H1 (cell line): Measurements from ENCODE around the gene RRAS2. TPM values are rescaled to one million over a fixed set of nuclear protein-coding genes. Genes with fewer than 3 reads are reported as not detected.

Experiments used
- ASH2L ChIP-seq: fragments of 200-600, 300-600 bp; sonication (generic); IDR thresholded peaks from one replicate; pipeline ENCODE4 v1.7.1; 2017; ENCODE audit warnings: low read length
- BACH1 ChIP-seq: IDR thresholded peaks from 2 replicates; pipeline ENCODE4 v1.6.1; 2012; ENCODE audit warnings: low read length, improper control_type of control experiment
- CHD2 ChIP-seq: IDR thresholded peaks from 2 replicates; pipeline ENCODE4 v1.6.1; 2012; ENCODE audit warnings: low read length, improper control_type of control experiment
- EP300 ChIP-seq, 2 experiments: IDR thresholded peaks; 1 replicate in 1 of 2; 2 replicates in 1 of 2; pipeline ENCODE4 v1.6.1; 2011 to 2012; ENCODE audit warnings: low read depth in 2 of 2, low read length in 2 of 2, mild to moderate bottlenecking in 2 of 2, borderline replicate concordance in 1 of 2, inconsistent platforms in 1 of 2, moderate library complexity in 1 of 2
- RAD21 ChIP-seq, 2 experiments: IDR thresholded peaks in 1 of 2; conservative IDR thresholded peaks in 1 of 2; 2 replicates each; pipeline ENCODE4 v1.6.1; 2011; ENCODE audit warnings: low read depth in 2 of 2, low read length in 2 of 2, improper control_type of control experiment in 1 of 2, inconsistent platforms in 1 of 2, mild to moderate bottlenecking in 1 of 2, moderate library complexity in 1 of 2
- TEAD4 ChIP-seq: IDR thresholded peaks from 2 replicates; pipeline ENCODE4 v1.6.1; 2012; ENCODE audit warnings: low read depth, low read length, inconsistent platforms, mixed read lengths
- polyA plus RNA-seq, 7 experiments: library from polyadenylated mRNA; depleted of rRNA in 3 of 7; stranded (reverse) in 5 of 7; unstranded in 2 of 7; fragments of >200 nt in 5 of 7; fragments of 200-250 nt in 2 of 7; gene quantifications; 1 replicate in 5 of 7; 2 replicates in 1 of 7; 4 replicates in 1 of 7; pipeline versions ENCODE4 v1.2.1 to v1.2.3, GENCODE V29; 2011 to 2013; ENCODE audit warnings: missing spikeins in 2 of 7, mixed read lengths in 2 of 7
- total RNA-seq: library from RNA; stranded (reverse); fragmentation: NEBNext Ultra II Directional; extraction: Animal tissue kit (Norgen Biotek cat#: 25700); gene quantifications from 2 replicates; pipeline ENCODE4 v1.2.1, GENCODE V29; 2021
- TF ChIP-seq, protein P1 (sequence below): fragments of 300-600 bp; sonication (generic); IDR thresholded peaks from 2 replicates; pipeline ENCODE4 v1.7.1; 2012; ENCODE audit warnings: low read length, moderate library complexity, mild to moderate bottlenecking, inconsistent platforms; ENCODE audit not compliant: insufficient replicate concordance

RRAS2 gene
- total and polyA plus RNA-seq, 2 of the 8 experiments (the other 6 are each of a cell fraction or from before 2014, with no cell fraction given), result 72.3 to 234 TPM

DNA sequence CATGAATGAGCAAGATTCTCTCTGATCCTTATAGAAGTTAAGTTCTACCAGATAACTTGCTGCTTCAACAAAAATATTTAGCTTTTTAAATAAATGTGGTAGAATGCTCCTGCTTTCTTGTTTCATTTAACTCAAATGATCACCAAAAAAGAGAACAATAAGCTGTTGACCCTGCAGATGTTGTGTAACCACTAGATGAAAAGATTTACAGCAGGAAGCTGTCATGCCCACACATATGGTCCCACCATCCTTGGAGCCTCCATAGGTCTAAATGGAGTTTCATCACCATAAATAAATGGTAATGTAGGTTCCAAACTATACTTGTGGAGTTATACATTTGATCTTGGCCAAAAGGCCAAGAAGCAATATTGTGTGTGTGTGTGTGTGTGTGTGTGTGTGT lies 118.8 kb downstream of the RRAS2 start (continued):
- TF ChIP-seq BACH1 (no peak), TEAD4 (no peak), RAD21 (IDR thresholded peaks at IDR 0.05 in 1 of 2, conservative IDR thresholded peaks at IDR 0.05 in 1 of 2; ENCODE audit: low read depth in 2 of 2, low read length in 2 of 2) (no peak), ASH2L (no peak), EP300 (IDR thresholded peaks at IDR 0.05; ENCODE audit: borderline replicate concordance in 1 of 2, low read depth in 2 of 2, low read length in 2 of 2) (no peak), CHD2 (no peak)
- TF ChIP-seq, protein P1, sequence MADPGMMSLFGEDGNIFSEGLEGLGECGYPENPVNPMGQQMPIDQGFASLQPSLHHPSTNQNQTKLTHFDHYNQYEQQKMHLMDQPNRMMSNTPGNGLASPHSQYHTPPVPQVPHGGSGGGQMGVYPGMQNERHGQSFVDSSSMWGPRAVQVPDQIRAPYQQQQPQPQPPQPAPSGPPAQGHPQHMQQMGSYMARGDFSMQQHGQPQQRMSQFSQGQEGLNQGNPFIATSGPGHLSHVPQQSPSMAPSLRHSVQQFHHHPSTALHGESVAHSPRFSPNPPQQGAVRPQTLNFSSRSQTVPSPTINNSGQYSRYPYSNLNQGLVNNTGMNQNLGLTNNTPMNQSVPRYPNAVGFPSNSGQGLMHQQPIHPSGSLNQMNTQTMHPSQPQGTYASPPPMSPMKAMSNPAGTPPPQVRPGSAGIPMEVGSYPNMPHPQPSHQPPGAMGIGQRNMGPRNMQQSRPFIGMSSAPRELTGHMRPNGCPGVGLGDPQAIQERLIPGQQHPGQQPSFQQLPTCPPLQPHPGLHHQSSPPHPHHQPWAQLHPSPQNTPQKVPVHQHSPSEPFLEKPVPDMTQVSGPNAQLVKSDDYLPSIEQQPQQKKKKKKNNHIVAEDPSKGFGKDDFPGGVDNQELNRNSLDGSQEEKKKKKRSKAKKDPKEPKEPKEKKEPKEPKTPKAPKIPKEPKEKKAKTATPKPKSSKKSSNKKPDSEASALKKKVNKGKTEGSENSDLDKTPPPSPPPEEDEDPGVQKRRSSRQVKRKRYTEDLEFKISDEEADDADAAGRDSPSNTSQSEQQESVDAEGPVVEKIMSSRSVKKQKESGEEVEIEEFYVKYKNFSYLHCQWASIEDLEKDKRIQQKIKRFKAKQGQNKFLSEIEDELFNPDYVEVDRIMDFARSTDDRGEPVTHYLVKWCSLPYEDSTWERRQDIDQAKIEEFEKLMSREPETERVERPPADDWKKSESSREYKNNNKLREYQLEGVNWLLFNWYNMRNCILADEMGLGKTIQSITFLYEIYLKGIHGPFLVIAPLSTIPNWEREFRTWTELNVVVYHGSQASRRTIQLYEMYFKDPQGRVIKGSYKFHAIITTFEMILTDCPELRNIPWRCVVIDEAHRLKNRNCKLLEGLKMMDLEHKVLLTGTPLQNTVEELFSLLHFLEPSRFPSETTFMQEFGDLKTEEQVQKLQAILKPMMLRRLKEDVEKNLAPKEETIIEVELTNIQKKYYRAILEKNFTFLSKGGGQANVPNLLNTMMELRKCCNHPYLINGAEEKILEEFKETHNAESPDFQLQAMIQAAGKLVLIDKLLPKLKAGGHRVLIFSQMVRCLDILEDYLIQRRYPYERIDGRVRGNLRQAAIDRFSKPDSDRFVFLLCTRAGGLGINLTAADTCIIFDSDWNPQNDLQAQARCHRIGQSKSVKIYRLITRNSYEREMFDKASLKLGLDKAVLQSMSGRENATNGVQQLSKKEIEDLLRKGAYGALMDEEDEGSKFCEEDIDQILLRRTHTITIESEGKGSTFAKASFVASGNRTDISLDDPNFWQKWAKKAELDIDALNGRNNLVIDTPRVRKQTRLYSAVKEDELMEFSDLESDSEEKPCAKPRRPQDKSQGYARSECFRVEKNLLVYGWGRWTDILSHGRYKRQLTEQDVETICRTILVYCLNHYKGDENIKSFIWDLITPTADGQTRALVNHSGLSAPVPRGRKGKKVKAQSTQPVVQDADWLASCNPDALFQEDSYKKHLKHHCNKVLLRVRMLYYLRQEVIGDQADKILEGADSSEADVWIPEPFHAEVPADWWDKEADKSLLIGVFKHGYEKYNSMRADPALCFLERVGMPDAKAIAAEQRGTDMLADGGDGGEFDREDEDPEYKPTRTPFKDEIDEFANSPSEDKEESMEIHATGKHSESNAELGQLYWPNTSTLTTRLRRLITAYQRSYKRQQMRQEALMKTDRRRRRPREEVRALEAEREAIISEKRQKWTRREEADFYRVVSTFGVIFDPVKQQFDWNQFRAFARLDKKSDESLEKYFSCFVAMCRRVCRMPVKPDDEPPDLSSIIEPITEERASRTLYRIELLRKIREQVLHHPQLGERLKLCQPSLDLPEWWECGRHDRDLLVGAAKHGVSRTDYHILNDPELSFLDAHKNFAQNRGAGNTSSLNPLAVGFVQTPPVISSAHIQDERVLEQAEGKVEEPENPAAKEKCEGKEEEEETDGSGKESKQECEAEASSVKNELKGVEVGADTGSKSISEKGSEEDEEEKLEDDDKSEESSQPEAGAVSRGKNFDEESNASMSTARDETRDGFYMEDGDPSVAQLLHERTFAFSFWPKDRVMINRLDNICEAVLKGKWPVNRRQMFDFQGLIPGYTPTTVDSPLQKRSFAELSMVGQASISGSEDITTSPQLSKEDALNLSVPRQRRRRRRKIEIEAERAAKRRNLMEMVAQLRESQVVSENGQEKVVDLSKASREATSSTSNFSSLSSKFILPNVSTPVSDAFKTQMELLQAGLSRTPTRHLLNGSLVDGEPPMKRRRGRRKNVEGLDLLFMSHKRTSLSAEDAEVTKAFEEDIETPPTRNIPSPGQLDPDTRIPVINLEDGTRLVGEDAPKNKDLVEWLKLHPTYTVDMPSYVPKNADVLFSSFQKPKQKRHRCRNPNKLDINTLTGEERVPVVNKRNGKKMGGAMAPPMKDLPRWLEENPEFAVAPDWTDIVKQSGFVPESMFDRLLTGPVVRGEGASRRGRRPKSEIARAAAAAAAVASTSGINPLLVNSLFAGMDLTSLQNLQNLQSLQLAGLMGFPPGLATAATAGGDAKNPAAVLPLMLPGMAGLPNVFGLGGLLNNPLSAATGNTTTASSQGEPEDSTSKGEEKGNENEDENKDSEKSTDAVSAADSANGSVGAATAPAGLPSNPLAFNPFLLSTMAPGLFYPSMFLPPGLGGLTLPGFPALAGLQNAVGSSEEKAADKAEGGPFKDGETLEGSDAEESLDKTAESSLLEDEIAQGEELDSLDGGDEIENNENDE, result no peak
